Spleen (tissue), 11 donors: ENCODE measurements around the gene EPN2. TPM values are rescaled to one million over a fixed set of nuclear protein-coding genes. Genes with fewer than 3 reads are reported as not detected.

Experiments used
- DNase-seq: peaks from one replicate; pipeline ENCODE4 v3.0.0-alpha.2; 2020
- H3K27ac ChIP-seq, 8 donors: fragments of 200-600 bp; sonication (generic) in 7 of 8; 1 replicate in 4 of 8; 2 replicates in 4 of 8; pipeline versions ENCODE4 v1.5.0 to v1.8.0; 2016 to 2021; ENCODE audit warnings: inconsistent platforms in 4 of 8, mild to moderate bottlenecking in 4 of 8, moderate library complexity in 1 of 8
- H3K27me3 ChIP-seq, 7 donors: fragments of 200-600 bp; sonication (generic) in 6 of 7; replicated peaks in 1 of 7; 1 replicate in 4 of 7; 2 replicates in 3 of 7; pipeline versions ENCODE4 v1.5.0 to v1.8.0; 2016 to 2021; ENCODE audit warnings: inconsistent platforms in 3 of 7, mild to moderate bottlenecking in 1 of 7
- H3K36me3 ChIP-seq, 6 donors: fragments of 200-600 bp; sonication (generic) in 5 of 6; 1 replicate in 4 of 6; 2 replicates in 2 of 6; pipeline versions ENCODE4 v1.5.0 to v1.8.0; 2016 to 2021; ENCODE audit warnings: inconsistent platforms in 2 of 6
- H3K4me1 ChIP-seq, 6 donors: fragments of 200-600 bp; sonication (generic) in 5 of 6; 1 replicate in 3 of 6; 2 replicates in 3 of 6; pipeline versions ENCODE4 v1.5.0 to v1.8.0; 2016 to 2021; ENCODE audit warnings: inconsistent platforms in 3 of 6
- H3K4me3 ChIP-seq, 8 donors: fragments of 200-600 bp; sonication (generic) in 7 of 8; 1 replicate in 4 of 8; 2 replicates in 4 of 8; pipeline versions ENCODE4 v1.5.0 to v1.8.0; 2016 to 2021; ENCODE audit warnings: inconsistent platforms in 4 of 8, mild to moderate bottlenecking in 4 of 8, moderate library complexity in 2 of 8
- H3K9me3 ChIP-seq, 8 donors: fragments of 200-600 bp; sonication (generic) in 7 of 8; 1 replicate in 4 of 8; 2 replicates in 4 of 8; pipeline versions ENCODE4 v1.5.0 to v1.8.0; 2016 to 2021; ENCODE audit warnings: inconsistent platforms in 4 of 8
- POLR2A ChIP-seq, 3 donors: fragments of 450-650 bp; IDR thresholded peaks; one replicate each; pipeline ENCODE4 v1.5.1; 2017; ENCODE audit warnings: antibody characterized with exemption in 3 of 3, mild to moderate bottlenecking in 1 of 3
- POLR2AphosphoS5 ChIP-seq, 3 donors: sonication (generic); formaldehyde crosslinking; IDR thresholded peaks; one replicate each; pipeline ENCODE4 v1.5.1; 2017; ENCODE audit warnings: antibody characterized with exemption in 3 of 3
- WGBS, 5 donors: extraction: QIAGEN DNeasy Blood & Tissue Kit in 3 of 5; methylation state at CpG; one replicate each; pipeline versions ENCODE4 v1.1.5 to v1.1.7; 2013 to 2018; 5-methylcytosine and 5-hydroxymethylcytosine counted together
- intact Hi-C: fragments of 100-400 bp; cut with DNase I; formaldehyde crosslinking; loops from one replicate; pipeline ENCODE4 v1.15.0; 2023; ENCODE audit warnings: low total_unique reads
- polyA plus RNA-seq, 3 donors: library from polyadenylated mRNA; stranded (reverse); fragments of 200-250 nt; gene quantifications; one replicate each; pipeline ENCODE4 v1.2.1, GENCODE V29; 2013
- total RNA-seq, 7 donors: library from RNA; depleted of rRNA in 3 of 7; stranded (reverse); fragments of >200 nt in 3 of 7; fragmentation: NEBNext Ultra II Directional in 4 of 7; extraction: Animal tissue kit (Norgen Biotek cat#: 25700) in 4 of 7; gene quantifications; one replicate each; pipeline versions ENCODE4 v1.1.0 to v1.2.1, GENCODE V29; 2016 to 2021
- TF ChIP-seq, protein P1 (sequence below), 11 experiments: fragments of 200-600 bp in 7 of 11; fragments of 450-650 bp in 4 of 11; sonication (generic) in 4 of 11; IDR thresholded peaks in 8 of 11; conservative IDR thresholded peaks in 3 of 11; 1 replicate in 7 of 11; 2 replicates in 4 of 11; pipeline versions ENCODE4 v1.4.0 to v1.8.0; 2016 to 2021; ENCODE audit warnings: antibody characterized with exemption in 11 of 11, inconsistent platforms in 4 of 11, mild to moderate bottlenecking in 1 of 11
- donor health status: healthy with polysubstance abuse.
- donor health status: DM: no; HTN: no; CAD: no; lungs with moderate emphysema.
- donor health status: DM: no; HTN: no; CAD: no.
- donor health status: Bipolar disorder and iron deficiency.
- donor health status: healthy.
- donor health status: DM: no; HTN: no; CAD: no.
- donor health status: DM: yes; HTN: yes; CAD: no.

Gene EPN2
- total and polyA plus RNA-seq, 10 donors, result 5.4 to 59.6 (median 31.5) TPM

- DNase-seq, result peak; percentile 64
- no peak overlapping the region for H3K4me3 ChIP-seq
Observed at GRCh38 chr17:19343671-19344151, 106.5 kb downstream of the EPN2 start.

GRCh38 chr17:19344311-19345066 lies 107.3 kb downstream of the EPN2 start:
- Histone ChIP-seq H3K27ac (no peak overlapping the region), H3K4me1 (peaks cover 0 to 48% (median 7%) of the 10 kb centered on the region in 6 donors), H3K9me3 (no peaks in the 10 kb centered on the region), H3K27me3 (no peaks in the 10 kb centered on the region), H3K4me3 (no peak overlapping the region), H3K36me3 (no peaks in the 10 kb centered on the region)
- WGBS, 5 donors, result 80 to 91% (median 82%) methylated on average over 17 to 40 of the region's 40 CpGs
- TF ChIP-seq POLR2AphosphoS5 (IDR thresholded peaks at IDR 0.05) (peak in 2 of 3 donors; percentile 8 to 38), POLR2A (IDR thresholded peaks at IDR 0.05) (no peak)
- peak; percentile 68 for DNase-seq
- intact Hi-C loops, result no loop called here

More at GRCh38 chr17:19343671-19344151, 106.5 kb downstream of the EPN2 start:
- 77 to 96% (median 86%) methylated on average over 10 to 13 of the region's 13 CpGs for WGBS, 5 donors
- Histone ChIP-seq H3K36me3 (no peaks in the 10 kb centered on the region), H3K4me1 (peaks cover 0 to 48% (median 7%) of the 10 kb centered on the region in 6 donors), H3K9me3 (no peaks in the 10 kb centered on the region), H3K27me3 (no peaks in the 10 kb centered on the region), H3K27ac (no peak overlapping the region)
- intact Hi-C loops, result no loop called here
- TF ChIP-seq, protein P1, sequence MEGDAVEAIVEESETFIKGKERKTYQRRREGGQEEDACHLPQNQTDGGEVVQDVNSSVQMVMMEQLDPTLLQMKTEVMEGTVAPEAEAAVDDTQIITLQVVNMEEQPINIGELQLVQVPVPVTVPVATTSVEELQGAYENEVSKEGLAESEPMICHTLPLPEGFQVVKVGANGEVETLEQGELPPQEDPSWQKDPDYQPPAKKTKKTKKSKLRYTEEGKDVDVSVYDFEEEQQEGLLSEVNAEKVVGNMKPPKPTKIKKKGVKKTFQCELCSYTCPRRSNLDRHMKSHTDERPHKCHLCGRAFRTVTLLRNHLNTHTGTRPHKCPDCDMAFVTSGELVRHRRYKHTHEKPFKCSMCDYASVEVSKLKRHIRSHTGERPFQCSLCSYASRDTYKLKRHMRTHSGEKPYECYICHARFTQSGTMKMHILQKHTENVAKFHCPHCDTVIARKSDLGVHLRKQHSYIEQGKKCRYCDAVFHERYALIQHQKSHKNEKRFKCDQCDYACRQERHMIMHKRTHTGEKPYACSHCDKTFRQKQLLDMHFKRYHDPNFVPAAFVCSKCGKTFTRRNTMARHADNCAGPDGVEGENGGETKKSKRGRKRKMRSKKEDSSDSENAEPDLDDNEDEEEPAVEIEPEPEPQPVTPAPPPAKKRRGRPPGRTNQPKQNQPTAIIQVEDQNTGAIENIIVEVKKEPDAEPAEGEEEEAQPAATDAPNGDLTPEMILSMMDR (IDR thresholded peaks at IDR 0.05 in 8 of 11, conservative IDR thresholded peaks at IDR 0.05 in 3 of 11), result no peak
- TF ChIP-seq POLR2AphosphoS5 (IDR thresholded peaks at IDR 0.05) (no peak), POLR2A (IDR thresholded peaks at IDR 0.05) (no peak)

DNA sequence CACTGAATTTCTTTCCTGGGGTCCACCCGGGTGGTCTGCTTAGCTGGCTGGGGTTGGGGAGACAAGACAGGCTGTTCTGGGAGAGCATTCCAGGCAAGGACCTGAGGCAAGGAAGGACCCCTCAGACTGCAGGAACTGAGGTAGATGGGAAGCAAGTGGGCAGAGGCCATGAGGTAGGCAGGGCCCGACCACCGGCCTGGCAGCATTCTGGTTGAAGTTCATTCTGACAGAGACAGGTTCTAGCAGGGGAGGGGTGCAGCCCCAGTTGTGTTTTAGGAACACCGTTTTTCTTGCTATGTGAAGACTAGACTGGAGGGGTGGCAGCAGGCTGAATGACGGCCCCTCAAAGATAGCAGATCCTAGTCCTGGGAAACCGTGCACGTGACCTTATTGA lies 107.9 kb downstream of the EPN2 start:
- no peak overlapping the region for H3K27ac ChIP-seq
- peak; percentile 38 for DNase-seq
- H3K9me3 ChIP-seq, result no peaks in the 10 kb centered on the region
- no peak overlapping the region for H3K4me3 ChIP-seq
- H3K36me3 ChIP-seq, result no peaks in the 10 kb centered on the region
- peaks cover 0 to 48% (median 7%) of the 10 kb centered on the region in 6 donors for H3K4me1 ChIP-seq
- 83 to 95% (median 93%) methylated on average over 7 of the region's 7 CpGs for WGBS, 5 donors
- no peaks in the 10 kb centered on the region for H3K27me3 ChIP-seq
- intact Hi-C loops, result no loop called here
- TF ChIP-seq POLR2A (IDR thresholded peaks at IDR 0.05), result no peak
- TF ChIP-seq, protein P1 (IDR thresholded peaks at IDR 0.05 in 8 of 11, conservative IDR thresholded peaks at IDR 0.05 in 3 of 11), result no peak
- TF ChIP-seq POLR2AphosphoS5 (IDR thresholded peaks at IDR 0.05), result no peak

DNA sequence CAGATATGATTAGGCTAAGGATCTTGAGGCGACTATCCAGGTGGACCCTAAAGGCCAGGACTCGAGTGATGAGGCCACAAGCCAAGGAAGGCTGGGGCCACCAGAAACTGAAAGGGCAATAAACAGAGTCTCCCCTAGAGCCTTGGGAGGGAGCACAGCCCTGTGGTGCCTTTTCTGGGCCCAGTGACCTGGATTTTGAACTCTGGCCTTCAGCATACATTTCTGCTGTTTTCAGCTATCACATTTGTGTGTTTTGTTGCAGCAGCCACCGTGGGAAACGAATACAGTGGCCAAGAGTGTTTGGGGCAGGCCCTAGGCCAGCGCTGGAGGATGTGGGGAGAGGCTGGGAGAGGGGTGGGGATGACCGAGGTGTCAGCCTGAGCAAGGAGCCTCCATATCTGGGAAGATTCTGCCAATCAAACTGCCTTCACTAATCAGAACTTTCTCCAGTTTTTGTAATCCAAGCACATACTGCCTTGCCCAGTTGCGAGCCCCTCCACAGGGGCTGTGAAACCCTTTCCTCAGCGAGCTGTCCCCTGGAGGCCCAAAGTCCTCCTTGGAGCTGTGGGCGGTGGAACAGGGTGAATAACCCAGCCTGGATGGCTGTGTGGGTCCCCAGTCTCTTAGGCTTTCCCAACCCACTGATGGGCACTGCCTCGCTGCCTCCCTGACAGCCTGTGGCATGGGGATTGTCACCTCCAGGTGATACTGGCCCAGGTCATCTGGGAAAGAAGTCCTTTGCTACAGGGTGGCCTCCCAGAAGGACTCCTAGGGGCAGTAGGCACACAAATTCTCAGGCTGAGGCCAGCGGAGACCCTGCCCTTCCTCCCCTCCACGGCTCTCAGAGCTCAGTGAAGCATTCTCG lies 108.6 kb downstream of the EPN2 start:
- WGBS, 5 donors, result 82 to 92% (median 90%) methylated on average over 11 to 13 of the region's 13 CpGs
- peak overlapping the region in 3 of 8 donors; percentile 36 to 51 (median 37) for H3K27ac ChIP-seq
- no peaks in the 10 kb centered on the region for H3K36me3 ChIP-seq
- no peak for DNase-seq
- H3K4me1 ChIP-seq, result peaks cover 0 to 48% (median 7%) of the 10 kb centered on the region in 6 donors
- TF ChIP-seq, protein P1 (IDR thresholded peaks at IDR 0.05 in 8 of 11, conservative IDR thresholded peaks at IDR 0.05 in 3 of 11), result no peak
- TF ChIP-seq POLR2A (IDR thresholded peaks at IDR 0.05) (no peak), POLR2AphosphoS5 (IDR thresholded peaks at IDR 0.05) (no peak)
- no peaks in the 10 kb centered on the region for H3K27me3 ChIP-seq
- intact Hi-C loops, result no loop called here
- H3K4me3 ChIP-seq, result no peak overlapping the region
- no peaks in the 10 kb centered on the region for H3K9me3 ChIP-seq
